Endothelial cell of umbilical vein (primary cell): Measurements from ENCODE around the gene ADARB2. TPM values are rescaled to one million over a fixed set of nuclear protein-coding genes. Genes with fewer than 3 reads are reported as not detected.

ENCODE experiments used
- BruUV-seq: library from RNA; stranded (reverse); fragments of 400-500 nt; replicated peaks from 2 replicates; lab custom pipeline; 2021; lab: Mats Ljungman, UMichigan
- CTCF ChIA-PET: fragments of 300-600, 350-600 bp; sonication (Branson Sonifier 250); formaldehyde crosslinking; loops from one replicate; lab custom pipeline; 2021; ENCODE audit warnings: antibody characterized with exemption, inconsistent platforms; lab: Charles Lee
- POLR2A ChIA-PET: fragments of 300-600, 350-600 bp; sonication (Branson Sonifier 250); formaldehyde crosslinking; loops from one replicate; lab custom pipeline; 2021; ENCODE audit warnings: antibody characterized with exemption, inconsistent platforms; lab: Charles Lee
- DNase-seq: peaks from one replicate; pipeline ENCODE4 v3.0.0-alpha.2; 2011; ENCODE audit warnings: low read depth, low spot score
- FAIRE-seq: peaks from 2 replicates; lab custom pipeline; 2011; peaks lifted over from hg19 to GRCh38; lab: Jason Lieb, UNC
- H2AFZ ChIP-seq: 2 replicates; pipeline ENCODE4 v1.6.0; 2012; ENCODE audit warnings: low read depth, low read length, control low read depth, inconsistent platforms
- H3K27ac ChIP-seq: 2 replicates; pipeline ENCODE4 v1.5.1; 2011; ENCODE audit warnings: low read depth, mild to moderate bottlenecking, control low read depth, low read length, moderate library complexity; ENCODE audit not compliant: insufficient read depth
- H3K27me3 ChIP-seq, 2 experiments: 2 replicates each; pipeline versions ENCODE4 v1.6.0 to v1.6.1; 2011; ENCODE audit warnings: low read length in 2 of 2, mixed read lengths in 1 of 2; ENCODE audit not compliant: control insufficient read depth in 2 of 2, insufficient read depth in 2 of 2
- H3K36me3 ChIP-seq, 2 experiments: 2 replicates in 1 of 2; 3 replicates in 1 of 2; pipeline ENCODE4 v1.5.1; 2011; ENCODE audit warnings: low read length in 2 of 2, mild to moderate bottlenecking in 1 of 2, moderate library complexity in 1 of 2; ENCODE audit not compliant: control insufficient read depth in 2 of 2, insufficient read depth in 2 of 2; ENCODE audit errors: extremely low read depth in 1 of 2
- H3K4me1 ChIP-seq: 3 replicates; pipeline ENCODE4 v1.5.1; 2011; ENCODE audit warnings: mild to moderate bottlenecking, low read length; ENCODE audit not compliant: control insufficient read depth, insufficient read depth; ENCODE audit errors: extremely low read depth
- H3K4me2 ChIP-seq: 2 replicates; pipeline ENCODE4 v1.6.1; 2011; ENCODE audit warnings: low read length, control low read depth, mixed read lengths; ENCODE audit not compliant: insufficient read depth
- H3K4me3 ChIP-seq, 3 experiments: fragments of 200-600 bp in 1 of 3; sonication (generic), shearing (Covaris generic) in 1 of 3; replicated peaks in 1 of 3; 2 replicates each; pipeline ENCODE4 v1.5.1; 2011 to 2016; ENCODE audit warnings: control low read depth in 3 of 3, low read length in 3 of 3, mild to moderate bottlenecking in 2 of 3, inconsistent platforms in 1 of 3, low read depth in 1 of 3, moderate library complexity in 1 of 3; ENCODE audit not compliant: insufficient read depth in 1 of 3
- H3K79me2 ChIP-seq: 2 replicates; pipeline ENCODE4 v1.6.0; 2012; ENCODE audit warnings: low read length, inconsistent platforms; ENCODE audit not compliant: control insufficient read depth, insufficient read depth
- H3K9ac ChIP-seq: replicated peaks from 2 replicates; pipeline ENCODE3; 2011; ENCODE audit warnings: low read length, control low read depth; ENCODE audit not compliant: insufficient read depth; ENCODE audit errors: extremely low read depth
- H3K9me1 ChIP-seq: replicated peaks from 3 replicates; pipeline ENCODE4 v1.6.0; 2011; ENCODE audit warnings: mild to moderate bottlenecking, low read length; ENCODE audit not compliant: control insufficient read depth, insufficient read depth; ENCODE audit errors: extremely low read depth
- H3K9me3 ChIP-seq: replicated peaks from 2 replicates; pipeline ENCODE4 v1.5.1; 2012; ENCODE audit warnings: low read length, inconsistent platforms; ENCODE audit not compliant: control insufficient read depth, insufficient read depth
- H4K20me1 ChIP-seq: replicated peaks from 2 replicates; pipeline ENCODE3; 2011; ENCODE audit warnings: mild to moderate bottlenecking, low read length; ENCODE audit not compliant: control insufficient read depth, insufficient read depth; ENCODE audit errors: extremely low read depth
- CTCF ChIP-seq, 2 donors: IDR thresholded peaks; 1 replicate in 1 of 2; 2 replicates in 1 of 2; pipeline ENCODE4 v1.5.1; 2011; ENCODE audit warnings: low read length in 2 of 2, mild to moderate bottlenecking in 2 of 2, moderate library complexity in 2 of 2, control low read depth in 1 of 2, inconsistent platforms in 1 of 2, low read depth in 1 of 2; ENCODE audit not compliant: insufficient read depth in 1 of 2; ENCODE audit errors: extremely low read depth in 1 of 2
- EZH2 ChIP-seq: IDR thresholded peaks from 2 replicates; pipeline ENCODE4 v1.6.1; 2012; ENCODE audit warnings: borderline replicate concordance, low read depth, mild to moderate bottlenecking, moderate library complexity, low read length, inconsistent platforms; ENCODE audit not compliant: severe bottlenecking
- FOS ChIP-seq: IDR thresholded peaks from 2 replicates; pipeline ENCODE4 v1.6.1; 2011; ENCODE audit warnings: mild to moderate bottlenecking, low read length, moderate library complexity, borderline replicate concordance; ENCODE audit not compliant: insufficient read depth
- GATA2 ChIP-seq: IDR thresholded peaks from 2 replicates; pipeline ENCODE4 v1.7.0; 2011; ENCODE audit warnings: low read depth, mild to moderate bottlenecking, moderate library complexity, mixed read lengths, low read length; ENCODE audit not compliant: insufficient read length, insufficient read depth
- JUN ChIP-seq: IDR thresholded peaks from 2 replicates; pipeline ENCODE4 v1.6.1; 2011; ENCODE audit warnings: borderline replicate concordance, low read depth; ENCODE audit not compliant: insufficient read length, insufficient read depth
- MYC ChIP-seq: IDR thresholded peaks from one replicate; pipeline ENCODE4 v1.6.1; 2011; ENCODE audit warnings: mild to moderate bottlenecking, low read depth, low read length
- POLR2A ChIP-seq: IDR thresholded peaks from 2 replicates; pipeline ENCODE4 v1.6.1; 2012; ENCODE audit warnings: low read depth, mild to moderate bottlenecking, control low read depth, low read length
- POLR2AphosphoS5 ChIP-seq: IDR thresholded peaks from 2 replicates; pipeline ENCODE4 v1.6.1; 2012; ENCODE audit warnings: low read depth, mild to moderate bottlenecking, control low read depth, low read length, moderate library complexity; ENCODE audit not compliant: insufficient read depth
- dilution Hi-C: fragments of 300-500 bp; cut with MboI; formaldehyde crosslinking; loops from one replicate; pipeline ENCODE4 v1.15.0; 2019; ENCODE audit warnings: low sequenced_read_pairs; ENCODE audit not compliant: extremely low pct_ligation_motif_present
- intact Hi-C: fragments of 100-400 bp; cut with micrococcal nuclease; formaldehyde crosslinking; loops from one replicate; pipeline ENCODE4 v1.10.0; 2022
- polyA plus RNA-seq, 4 experiments: library from polyadenylated mRNA; depleted of rRNA in 3 of 4; stranded (reverse) in 3 of 4; unstranded in 1 of 4; fragments of >200 nt; gene quantifications; 2 replicates each; pipeline versions ENCODE4 v1.2.1 to v1.2.3, GENCODE V29; 2011 to 2012; ENCODE audit warnings: missing spikeins in 1 of 4
- total RNA-seq: library from RNA; stranded (reverse); gene quantifications from 2 replicates; pipeline ENCODE4 v1.2.3, GENCODE V29; 2021

ADARB2 gene
- total and polyA plus RNA-seq, 2 donors (not counting 3 experiments of a cell fraction or from before 2014, with no cell fraction given), result not detected

GRCh38 chr10:1485357-1485756 is 252.0 kb downstream of the ADARB2 start:
- H3K9me1 ChIP-seq, result no peaks in the 10 kb centered on the region
- dilution Hi-C loops, result no loop called here
- no peaks in the 10 kb centered on the region for H3K27me3 ChIP-seq
- no peak for DNase-seq
- H3K4me1 ChIP-seq, result no peaks in the 10 kb centered on the region
- H3K9ac ChIP-seq, result no peak overlapping the region
- CTCF ChIA-PET, result no interaction called here
- POLR2A ChIA-PET, result no interaction called here
- H4K20me1 ChIP-seq, result no peaks in the 10 kb centered on the region
- no TSS peak for BruUV-seq
- no peak overlapping the region for H3K27ac ChIP-seq
- H3K4me2 ChIP-seq, result no peak overlapping the region
- no peak for FAIRE-seq
- no peaks in the 10 kb centered on the region for H3K79me2 ChIP-seq
- intact Hi-C loops, result no loop called here
- no peak overlapping the region for H3K4me3 ChIP-seq
- peaks cover 13% of the 10 kb centered on the region for H3K9me3 ChIP-seq
- H2AFZ ChIP-seq, result no peak overlapping the region
- TF ChIP-seq FOS (no peak), JUN (no peak), POLR2A (no peak), MYC (no peak), EZH2 (no peak), CTCF (IDR thresholded peaks at IDR 0.05; ENCODE audit: extremely low read depth in 1 of 2, insufficient read depth in 1 of 2, low read depth in 1 of 2, low read length in 2 of 2) (no peak)
- no peaks in the 10 kb centered on the region for H3K36me3 ChIP-seq

- Histone ChIP-seq H3K27me3 (no peaks in the 10 kb centered on the region), H2AFZ (no peak overlapping the region), H3K4me3 (no peak overlapping the region), H3K9me1 (no peaks in the 10 kb centered on the region), H3K79me2 (no peaks in the 10 kb centered on the region), H3K9ac (no peak overlapping the region), H3K27ac (no peak overlapping the region), H3K9me3 (peaks cover 12% of the 10 kb centered on the region), H3K4me2 (no peak overlapping the region), H4K20me1 (no peaks in the 10 kb centered on the region), H3K4me1 (no peaks in the 10 kb centered on the region), H3K36me3 (no peaks in the 10 kb centered on the region)
- DNase-seq, result no peak
- ChIA-PET POLR2A (no interaction called here), CTCF (no interaction called here)
- dilution Hi-C loops (no loop called here), intact Hi-C loops (no loop called here)
- BruUV-seq, result no TSS peak
- TF ChIP-seq GATA2 (no peak), EZH2 (no peak), JUN (no peak), POLR2AphosphoS5 (no peak), MYC (no peak)
- FAIRE-seq, result no peak
Observed at GRCh38 chr10:1483826-1484225, 253.5 kb downstream of the ADARB2 start.
